ENCODE data around the gene HAP1. TPM values are rescaled to one million over a fixed set of nuclear protein-coding genes. Genes with fewer than 3 reads are reported as not detected.

Gene HAP1
- total RNA-seq, 1 donor from 2014 or later = not detected

GRCh38 chr17:41681776-41682175 lies 52.7 kb downstream of the HAP1 start:
- no peaks in the 10 kb centered on the region for H3K36me3 ChIP-seq
- intact Hi-C loops (cut with DNase I) = no loop called here
- TF ChIP-seq CTCF (IDR thresholded peaks at IDR 0.05) = no peak
- H3K27ac ChIP-seq = no peak overlapping the region
- no peaks in the 10 kb centered on the region for H3K27me3 ChIP-seq
- no peaks in the 10 kb centered on the region for H3K4me1 ChIP-seq
- DNase-seq (ENCODE audit: low spot score in 2 of 2) = no peak
- H3K4me3 ChIP-seq = no peak overlapping the region
- no peaks in the 10 kb centered on the region for H3K9me3 ChIP-seq

GRCh38 chr17:41680426-41681040 lies 53.9 kb downstream of the HAP1 start:
- Histone ChIP-seq H3K4me1 (no peaks in the 10 kb centered on the region), H3K27ac (no peak overlapping the region), H3K27me3 (no peaks in the 10 kb centered on the region), H3K4me3 (no peak overlapping the region), H3K36me3 (no peaks in the 10 kb centered on the region), H3K9me3 (no peaks in the 10 kb centered on the region)
- TF ChIP-seq CTCF (IDR thresholded peaks at IDR 0.05) = no peak
- no peak for DNase-seq (ENCODE audit: low spot score in 2 of 2)
- intact Hi-C loops (cut with DNase I) = no loop called here

- Histone ChIP-seq H3K4me1 (no peaks in the 10 kb centered on the region), H3K9me3 (no peaks in the 10 kb centered on the region), H3K27me3 (no peaks in the 10 kb centered on the region), H3K4me3 (no peak overlapping the region), H3K36me3 (no peaks in the 10 kb centered on the region), H3K27ac (no peak overlapping the region)
- intact Hi-C loops (cut with DNase I) = no loop called here
- DNase-seq (ENCODE audit: low spot score in 2 of 2) = no peak
- no peak for TF ChIP-seq CTCF (IDR thresholded peaks at IDR 0.05)
These were observed 54.6 kb downstream of the HAP1 start for GRCh38 chr17:41679740-41680425.

- Histone ChIP-seq H3K4me3 (no peak overlapping the region), H3K27me3 (no peaks in the 10 kb centered on the region), H3K4me1 (no peaks in the 10 kb centered on the region), H3K36me3 (no peaks in the 10 kb centered on the region), H3K9me3 (no peaks in the 10 kb centered on the region), H3K27ac (peak overlapping the region; percentile 34 to 51)
- intact Hi-C loops (cut with DNase I) = no loop called here
- no peak for TF ChIP-seq CTCF (IDR thresholded peaks at IDR 0.05)
- no peak for DNase-seq (ENCODE audit: low spot score in 2 of 2)
These were observed 55.3 kb downstream of the HAP1 start for GRCh38 chr17:41678907-41679739.

- intact Hi-C loops (cut with DNase I) = no loop called here
- DNase-seq (ENCODE audit: low spot score in 2 of 2) = no peak
- Histone ChIP-seq H3K4me3 (no peak overlapping the region), H3K36me3 (no peaks in the 10 kb centered on the region), H3K27ac (peak overlapping the region; percentile 34 to 51), H3K4me1 (no peaks in the 10 kb centered on the region), H3K9me3 (no peaks in the 10 kb centered on the region), H3K27me3 (no peaks in the 10 kb centered on the region)
- TF ChIP-seq CTCF (IDR thresholded peaks at IDR 0.05) = no peak
These were observed 56.0 kb downstream of the HAP1 start for GRCh38 chr17:41678411-41678906.
